HG03135 (cell line): ENCODE results near the gene YTHDC2.
"Not testable (repeated sequence)": the region's sequence is repeated elsewhere in the genome, so short reads cannot be mapped to it uniquely, and the experiment has no call there.

Source experiments
- ATAC-seq: cut with Tn5 transposase; IDR thresholded peaks from one replicate; pipeline ENCODE4 v1.9.1; 2021; ENCODE audit warnings: mild to moderate bottlenecking, moderate library complexity; ENCODE audit not compliant: unreplicated experiment

Gene YTHDC2

GRCh38 chr5:113600255-113600905 is 86.9 kb downstream of the YTHDC2 start:
- no peak for ATAC-seq

DNA sequence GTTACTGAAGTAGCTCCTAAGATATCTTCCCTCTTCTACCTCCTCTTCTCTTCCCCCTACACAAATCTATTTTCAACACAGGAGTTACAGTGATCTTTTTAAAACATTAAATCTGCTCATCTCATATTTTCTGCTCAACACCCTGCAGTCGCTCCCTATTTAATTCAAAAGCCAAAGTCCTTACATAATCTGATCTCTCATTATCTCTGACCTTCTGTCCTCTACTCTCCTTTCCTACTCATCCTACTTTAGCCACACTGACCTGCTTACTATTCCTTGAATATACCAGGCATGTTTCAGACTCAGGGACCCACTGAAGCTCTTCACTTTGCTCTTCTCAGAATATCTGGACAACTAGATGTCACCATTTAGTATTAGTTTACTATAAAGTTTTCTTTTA is 87.9 kb downstream of the YTHDC2 start:
- ATAC-seq, result no peak

GRCh38 chr5:113603246-113603645 is 89.8 kb downstream of the YTHDC2 start:
- ATAC-seq, result not testable (repeated sequence)

- ATAC-seq, result peak; percentile 92
Measured at GRCh38 chr5:113606298-113607134, 93.0 kb downstream of the YTHDC2 start.

DNA sequence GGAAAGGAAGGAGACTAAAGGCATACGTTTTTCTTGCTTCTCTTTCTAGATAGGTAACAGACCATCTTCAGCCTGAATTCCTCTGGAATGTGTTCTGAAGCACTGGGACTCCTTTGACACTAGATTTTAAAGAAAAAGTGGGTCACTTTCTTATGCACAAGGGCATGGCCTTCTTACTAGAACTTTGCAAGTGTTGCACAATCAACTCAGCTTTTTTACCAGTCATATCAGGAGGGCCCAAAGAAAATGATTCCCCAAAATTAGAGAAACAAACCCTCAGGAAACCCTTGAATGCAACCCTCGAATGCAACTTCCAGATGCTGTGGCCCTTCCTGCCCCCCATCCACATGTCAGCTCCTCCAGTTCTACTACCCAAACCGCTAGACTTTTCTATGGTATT is 93.9 kb downstream of the YTHDC2 start:
- ATAC-seq, result no peak

- ATAC-seq, result no peak
Measured at GRCh38 chr5:113608113-113608596, 94.7 kb downstream of the YTHDC2 start.

- no peak for ATAC-seq
Measured at GRCh38 chr5:113612060-113612496, 98.6 kb downstream of the YTHDC2 start.

GRCh38 chr5:113614191-113614590 is 100.7 kb downstream of the YTHDC2 start:
- ATAC-seq, result no peak

GRCh38 chr5:113615708-113616107 is 102.2 kb downstream of the YTHDC2 start:
- ATAC-seq, result no peak

GRCh38 chr5:113617191-113617796 is 103.8 kb downstream of the YTHDC2 start:
- no peak for ATAC-seq

GRCh38 chr5:113632996-113633395 is 119.5 kb downstream of the YTHDC2 start:
- ATAC-seq, result no peak

- ATAC-seq, result no peak
Measured at GRCh38 chr5:113634957-113635356, 121.5 kb downstream of the YTHDC2 start.

DNA sequence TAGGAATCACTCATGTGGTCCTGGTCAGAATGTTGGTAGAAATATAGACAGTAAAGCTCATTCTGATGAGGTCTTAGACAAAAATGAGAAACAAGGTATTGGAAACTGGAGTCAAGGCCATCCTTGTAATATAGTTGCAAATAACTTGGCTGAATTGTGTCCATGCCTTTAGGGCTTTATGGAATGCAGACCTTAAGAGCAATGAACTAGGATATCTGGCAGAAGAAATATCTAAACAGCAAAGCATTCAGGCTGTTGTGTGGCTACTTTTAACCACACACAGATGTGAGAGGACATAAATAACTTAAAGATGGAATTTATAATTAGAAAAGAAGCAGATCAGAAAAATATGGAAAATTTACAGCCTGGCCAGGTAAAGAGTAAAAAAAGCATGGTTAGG is 128.2 kb downstream of the YTHDC2 start:
- no peak for ATAC-seq
